Endodermal cell (in vitro differentiated cells): Measurements from ENCODE around the gene DNAH5. TPM values are rescaled to one million over a fixed set of nuclear protein-coding genes. Genes with fewer than 3 reads are reported as not detected.

Experiments
- DNase-seq: peaks from one replicate; pipeline ENCODE4 v3.0.0-alpha.2; 2017
- H3K27ac ChIP-seq: 2 replicates; pipeline ENCODE4 v1.5.1; 2013; ENCODE audit warnings: mild to moderate bottlenecking, low read depth, low read length, moderate library complexity
- H3K27me3 ChIP-seq: 2 replicates; pipeline ENCODE4 v1.6.1; 2013; ENCODE audit warnings: mild to moderate bottlenecking, low read length, moderate library complexity; ENCODE audit not compliant: insufficient read depth, control insufficient read depth, poor library complexity, severe bottlenecking
- H3K36me3 ChIP-seq: 2 replicates; pipeline ENCODE4 v1.7.0; 2013; ENCODE audit warnings: mild to moderate bottlenecking, low read length, moderate library complexity; ENCODE audit not compliant: control insufficient read depth, insufficient read depth
- H3K4me1 ChIP-seq: one replicate; pipeline ENCODE4 v1.7.0; 2013; ENCODE audit warnings: low read length; ENCODE audit not compliant: control insufficient read depth, insufficient read depth
- H3K4me3 ChIP-seq: 2 replicates; pipeline ENCODE4 v1.5.1; 2013; ENCODE audit warnings: mild to moderate bottlenecking, low read length, moderate library complexity
- H3K9ac ChIP-seq: 2 replicates; pipeline ENCODE4 v1.6.1; 2013; ENCODE audit warnings: mild to moderate bottlenecking, low read length, moderate library complexity; ENCODE audit not compliant: poor library complexity, severe bottlenecking; ENCODE audit errors: extremely low read depth
- H3K9me3 ChIP-seq: 2 replicates; pipeline ENCODE4 v1.6.1; 2013; ENCODE audit warnings: mild to moderate bottlenecking, low read length, moderate library complexity; ENCODE audit not compliant: control insufficient read depth
- H3K27ac Mint-ChIP-seq: 2 replicates; pipeline ENCODE4 v1.8.0; 2020; ENCODE audit warnings: mixed read lengths
- H3K27me3 Mint-ChIP-seq: 2 replicates; pipeline ENCODE4 v1.8.0; 2021; ENCODE audit warnings: mild to moderate bottlenecking, mixed read lengths; ENCODE audit not compliant: insufficient read depth
- H3K36me3 Mint-ChIP-seq: 2 replicates; pipeline ENCODE4 v1.8.0; 2020; ENCODE audit warnings: low read depth, mixed read lengths
- H3K4me1 Mint-ChIP-seq: 2 replicates; pipeline ENCODE4 v1.8.0; 2020; ENCODE audit warnings: mixed read lengths
- H3K4me3 Mint-ChIP-seq: 2 replicates; pipeline ENCODE4 v1.8.0; 2020; ENCODE audit warnings: mild to moderate bottlenecking, moderate library complexity, mixed read lengths
- H3K9me3 Mint-ChIP-seq: 2 replicates; pipeline ENCODE4 v1.8.0; 2020; ENCODE audit warnings: mild to moderate bottlenecking, mixed read lengths
- CTCF ChIP-seq: fragments of 200-600 bp; sonication (generic); conservative IDR thresholded peaks from 2 replicates; pipeline ENCODE4 v1.5.0; 2021; ENCODE audit warnings: antibody characterized with exemption, mild to moderate bottlenecking
- WGBS, 2 experiments: methylation state at CpG; one replicate each; pipeline versions ENCODE4 v1.1.5 to v1.1.7; 2013; ENCODE audit warnings: missing lambda C conversion rate in 2 of 2, mixed read lengths in 1 of 2; ENCODE audit not compliant: insufficient coverage in 1 of 2, insufficient read length in 1 of 2; 5-methylcytosine and 5-hydroxymethylcytosine counted together
- total RNA-seq, 2 donors: library from RNA; stranded (reverse); fragmentation: NEBNext Ultra II Directional in 1 of 2; extraction: Animal tissue kit (Norgen Biotek cat#: 25700) in 1 of 2; gene quantifications; 2 replicates in 1 of 2; 3 replicates in 1 of 2; pipeline ENCODE4 v1.2.1, GENCODE V29; 2021

DNAH5 gene
- total RNA-seq, 2 donors from 2014 or later = 0.84 to 1.8 TPM

DNA sequence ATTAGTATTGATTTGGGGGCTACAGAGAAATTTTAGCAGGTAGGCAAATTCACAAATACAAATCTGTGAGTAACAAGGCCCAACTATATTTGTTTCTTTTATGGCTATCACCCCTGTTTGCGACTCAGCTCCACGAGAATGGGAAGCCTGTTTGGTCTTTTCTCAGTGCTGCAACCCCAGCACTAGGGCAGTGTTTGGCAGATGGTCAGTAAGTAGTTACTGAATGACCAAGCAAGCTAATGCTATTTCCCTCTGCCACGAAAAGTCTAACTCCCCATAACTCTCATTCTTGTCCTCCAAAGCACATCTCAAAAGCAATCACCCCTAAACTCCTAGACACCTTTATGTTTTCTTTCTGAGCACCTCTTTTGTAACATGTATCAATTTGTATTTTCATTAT is 245.6 kb downstream of the DNAH5 start:
- Histone ChIP-seq H3K9ac (no peak overlapping the region), H3K36me3 (no peaks in the 10 kb centered on the region), H3K27me3 (peaks cover 43% of the 10 kb centered on the region), H3K4me1 (no peaks in the 10 kb centered on the region), H3K9me3 (peaks cover 10% of the 10 kb centered on the region), H3K4me3 (no peak overlapping the region), H3K27ac (no peak overlapping the region)
- no peaks in the 10 kb centered on the region for H3K4me1 Mint-ChIP-seq
- no peak overlapping the region for H3K27ac Mint-ChIP-seq
- H3K4me3 Mint-ChIP-seq = no peak overlapping the region
- 58 to 100% methylated on average over 1 to 3 of the region's 3 CpGs for WGBS, 2 experiments
- no peak for TF ChIP-seq CTCF
- DNase-seq = no peak
- no peaks in the 10 kb centered on the region for H3K9me3 Mint-ChIP-seq
- H3K36me3 Mint-ChIP-seq = no peaks in the 10 kb centered on the region
- H3K27me3 Mint-ChIP-seq = peaks cover 35% of the 10 kb centered on the region

DNA sequence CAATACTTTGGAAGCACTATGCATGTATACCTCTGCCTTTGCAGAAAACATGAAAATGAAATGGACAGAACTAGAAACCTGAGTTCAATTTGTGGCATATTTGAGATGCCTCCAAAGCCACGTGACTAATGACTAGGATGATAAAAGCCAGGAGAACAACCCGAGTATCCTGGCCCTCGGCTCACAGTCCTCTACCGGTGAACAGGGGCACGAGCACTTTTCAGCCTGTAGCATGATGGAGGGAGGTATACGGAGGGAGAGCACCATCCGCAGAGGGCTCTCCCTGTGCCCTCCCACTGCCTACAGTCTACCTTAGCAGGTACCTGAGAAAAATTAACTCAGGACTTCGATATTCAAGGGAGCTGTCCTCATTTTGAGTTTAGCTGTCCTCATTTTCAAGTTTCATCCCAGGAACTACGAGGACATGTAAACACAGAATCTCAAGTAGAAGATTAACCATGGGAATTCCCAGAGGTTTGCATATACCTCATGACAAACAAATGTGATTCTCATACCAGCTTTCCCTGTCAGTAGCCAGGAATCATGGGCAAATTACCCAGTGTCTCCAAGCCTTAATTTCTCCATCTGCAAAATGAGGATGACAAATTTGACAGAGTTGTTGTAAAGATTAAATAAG is 249.3 kb downstream of the DNAH5 start:
- H3K36me3 Mint-ChIP-seq = no peaks in the 10 kb centered on the region

DNA sequence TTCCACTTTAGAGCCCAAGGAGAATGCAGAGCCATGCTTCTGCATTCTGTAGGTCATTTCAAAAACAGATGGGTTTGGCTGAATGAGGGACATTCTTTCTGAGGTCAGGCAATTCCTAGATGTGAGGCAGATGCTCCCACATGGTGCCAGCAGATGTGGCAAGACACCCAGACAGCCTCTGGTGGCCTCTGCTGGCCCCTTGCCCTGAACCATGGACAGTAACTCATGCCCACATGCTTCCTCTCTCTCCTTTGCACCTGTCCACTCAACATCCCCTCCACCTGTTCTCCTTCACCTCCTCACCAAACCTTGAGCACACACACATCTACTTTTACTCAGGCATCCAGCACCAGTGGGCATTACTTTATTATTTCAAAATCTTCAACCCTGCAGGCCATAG is 252.3 kb downstream of the DNAH5 start:
- Mint-ChIP-seq H3K9me3 (peaks cover 17% of the 10 kb centered on the region), H3K4me1 (no peaks in the 10 kb centered on the region), H3K27ac (no peak overlapping the region), H3K36me3 (no peaks in the 10 kb centered on the region), H3K27me3 (peaks cover 10% of the 10 kb centered on the region), H3K4me3 (no peak overlapping the region)
- Histone ChIP-seq H3K9ac (no peak overlapping the region), H3K27ac (no peak overlapping the region), H3K27me3 (peaks cover 24% of the 10 kb centered on the region), H3K4me3 (no peak overlapping the region), H3K4me1 (no peaks in the 10 kb centered on the region), H3K9me3 (no peaks in the 10 kb centered on the region), H3K36me3 (no peaks in the 10 kb centered on the region)
- no peak for TF ChIP-seq CTCF
- DNase-seq = no peak

More for the DNA sequence above, 249.3 kb downstream of the DNAH5 start:
- no peak overlapping the region for H3K27ac ChIP-seq
- H3K36me3 ChIP-seq = no peaks in the 10 kb centered on the region
- WGBS, 2 experiments = 83 to 85% methylated on average over 7 to 8 of the region's 9 CpGs
- peaks cover 41% of the 10 kb centered on the region for H3K27me3 ChIP-seq
- H3K9ac ChIP-seq = no peak overlapping the region
- no peak overlapping the region for H3K4me3 ChIP-seq
- Mint-ChIP-seq H3K27me3 (peaks cover 24% of the 10 kb centered on the region), H3K4me1 (no peaks in the 10 kb centered on the region), H3K27ac (no peak overlapping the region), H3K4me3 (no peak overlapping the region), H3K9me3 (no peaks in the 10 kb centered on the region)
- DNase-seq = no peak
- no peaks in the 10 kb centered on the region for H3K4me1 ChIP-seq
- peak; percentile 19 for TF ChIP-seq CTCF
- peaks cover 10% of the 10 kb centered on the region for H3K9me3 ChIP-seq
